Stomach smooth muscle (tissue), 2 donors: ENCODE measurements around the gene IGFL1.
"Not testable (repeated sequence)": the region's sequence is repeated elsewhere in the genome, so short reads cannot be mapped to it uniquely, and the experiment has no call there.

ENCODE experiments used
- H3K27ac ChIP-seq: one replicate; pipeline ENCODE4 v1.7.0; 2013; ENCODE audit warnings: mild to moderate bottlenecking, low read length, inconsistent platforms
- H3K27me3 ChIP-seq, 2 donors: one replicate each; pipeline ENCODE4 v1.7.0; 2013; ENCODE audit warnings: low read length in 2 of 2; ENCODE audit not compliant: insufficient read depth in 2 of 2, control insufficient read depth in 1 of 2
- H3K36me3 ChIP-seq, 2 donors: one replicate each; pipeline ENCODE4 v1.7.0; 2013; ENCODE audit warnings: low read length in 2 of 2; ENCODE audit not compliant: control insufficient read depth in 2 of 2, insufficient read depth in 2 of 2
- H3K4me1 ChIP-seq: one replicate; pipeline ENCODE4 v1.7.0; 2013; ENCODE audit warnings: low read length; ENCODE audit not compliant: control insufficient read depth, insufficient read depth
- H3K4me3 ChIP-seq, 2 donors: one replicate each; pipeline ENCODE4 v1.7.0; 2013; ENCODE audit warnings: low read length in 2 of 2
- H3K9ac ChIP-seq, 2 donors: one replicate each; pipeline ENCODE4 v1.7.0; 2013; ENCODE audit warnings: low read length in 2 of 2, mild to moderate bottlenecking in 1 of 2
- H3K9me3 ChIP-seq, 2 donors: one replicate each; pipeline ENCODE4 v1.7.0; 2013; ENCODE audit warnings: low read length in 2 of 2; ENCODE audit not compliant: control insufficient read depth in 2 of 2
- donor health status: healthy.
- donor health status: Pancreatic carcinoma.

Gene IGFL1

GRCh38 chr19:46243081-46243654 lies 13.6 kb downstream of the IGFL1 start:
- not testable (repeated sequence) for H3K4me1 ChIP-seq, H3K36me3 ChIP-seq, H3K9me3 ChIP-seq, H3K9ac ChIP-seq, H3K4me3 ChIP-seq, H3K27ac ChIP-seq, H3K27me3 ChIP-seq

- no peak overlapping the region for H3K9ac ChIP-seq
- H3K36me3 ChIP-seq, result no peaks in the 10 kb centered on the region
- H3K4me1 ChIP-seq, result no peaks in the 10 kb centered on the region
- H3K27me3 ChIP-seq, result peaks cover 4% of the 10 kb centered on the region in 2 donors
- H3K4me3 ChIP-seq, result no peak overlapping the region
- no peak overlapping the region for H3K27ac ChIP-seq
- no peaks in the 10 kb centered on the region for H3K9me3 ChIP-seq
These were observed 20.7 kb downstream of the IGFL1 start for GRCh38 chr19:46250076-46250735.

- no peak overlapping the region for H3K9ac ChIP-seq
- H3K4me3 ChIP-seq, result no peak overlapping the region
- no peak overlapping the region for H3K27ac ChIP-seq
- H3K27me3 ChIP-seq, result peaks cover 4 to 6% of the 10 kb centered on the region in 2 donors
- no peaks in the 10 kb centered on the region for H3K9me3 ChIP-seq
- no peaks in the 10 kb centered on the region for H3K36me3 ChIP-seq
- no peaks in the 10 kb centered on the region for H3K4me1 ChIP-seq
These were observed 21.9 kb downstream of the IGFL1 start for GRCh38 chr19:46251416-46251815.

- no peaks in the 10 kb centered on the region for H3K36me3 ChIP-seq
- H3K9ac ChIP-seq, result no peak overlapping the region
- no peak overlapping the region for H3K27ac ChIP-seq
- no peaks in the 10 kb centered on the region for H3K9me3 ChIP-seq
- no peak overlapping the region for H3K4me3 ChIP-seq
- H3K4me1 ChIP-seq, result no peaks in the 10 kb centered on the region
- H3K27me3 ChIP-seq, result peaks cover 5 to 6% of the 10 kb centered on the region in 2 donors
These were observed 25.2 kb downstream of the IGFL1 start for GRCh38 chr19:46254776-46255175.

GRCh38 chr19:46256855-46257254 lies 27.3 kb downstream of the IGFL1 start:
- no peaks in the 10 kb centered on the region for H3K36me3 ChIP-seq
- H3K27me3 ChIP-seq, result peaks cover 3 to 7% of the 10 kb centered on the region in 2 donors
- no peak overlapping the region for H3K27ac ChIP-seq
- no peaks in the 10 kb centered on the region for H3K9me3 ChIP-seq
- no peak overlapping the region for H3K4me3 ChIP-seq
- no peak overlapping the region for H3K9ac ChIP-seq
- no peaks in the 10 kb centered on the region for H3K4me1 ChIP-seq

- H3K36me3 ChIP-seq, H3K9ac ChIP-seq, H3K4me1 ChIP-seq, H3K4me3 ChIP-seq, H3K9me3 ChIP-seq, H3K27me3 ChIP-seq, H3K27ac ChIP-seq: not testable (repeated sequence)
These were observed 32.0 kb downstream of the IGFL1 start for GRCh38 chr19:46261501-46261900.

- not testable (repeated sequence) for H3K9me3 ChIP-seq
These were observed 33.2 kb downstream of the IGFL1 start for GRCh38 chr19:46262684-46263296.

GRCh38 chr19:46264801-46265200 lies 35.3 kb downstream of the IGFL1 start:
- H3K27me3 ChIP-seq, H3K4me3 ChIP-seq, H3K9ac ChIP-seq, H3K36me3 ChIP-seq, H3K27ac ChIP-seq, H3K4me1 ChIP-seq, H3K9me3 ChIP-seq: not testable (repeated sequence)

More at GRCh38 chr19:46262684-46263296, 33.2 kb downstream of the IGFL1 start:
- not testable (repeated sequence) for H3K4me1 ChIP-seq, H3K4me3 ChIP-seq, H3K36me3 ChIP-seq, H3K9ac ChIP-seq, H3K27ac ChIP-seq, H3K27me3 ChIP-seq

- Histone ChIP-seq H3K4me1 (no peaks in the 10 kb centered on the region), H3K36me3 (no peaks in the 10 kb centered on the region), H3K9ac (no peak overlapping the region), H3K27me3 (peaks cover 0 to 7% of the 10 kb centered on the region in 2 donors), H3K4me3 (no peak overlapping the region), H3K9me3 (no peaks in the 10 kb centered on the region), H3K27ac (no peak overlapping the region)
These were observed 35.8 kb downstream of the IGFL1 start for GRCh38 chr19:46265217-46265828.

GRCh38 chr19:46269101-46269500 lies 39.6 kb downstream of the IGFL1 start:
- Histone ChIP-seq H3K36me3 (no peaks in the 10 kb centered on the region), H3K9me3 (no peaks in the 10 kb centered on the region), H3K9ac (no peak overlapping the region), H3K4me3 (no peak overlapping the region), H3K27me3 (peaks cover 0 to 2% of the 10 kb centered on the region in 2 donors), H3K27ac (no peak overlapping the region), H3K4me1 (peaks cover 4% of the 10 kb centered on the region)
